ENCODE results near the gene GPD1. TPM values are rescaled to one million over a fixed set of nuclear protein-coding genes. Genes with fewer than 3 reads are reported as not detected.

Gene GPD1
- total RNA-seq, 1 donor: 0.36 TPM

GRCh38 chr12:50065726-50066310, 38.0 kb upstream of the GPD1 start:
- DNase-seq (ENCODE audit: low read depth): no peak
- no peak overlapping the region for H3K4me3 ChIP-seq (ENCODE audit: low read depth, low read length)
- TF ChIP-seq CTCF (IDR thresholded peaks at IDR 0.05; ENCODE audit: insufficient read depth, low read length): no peak

- no peak for TF ChIP-seq CTCF (IDR thresholded peaks at IDR 0.05; ENCODE audit: insufficient read depth, low read length)
- no peak overlapping the region for H3K4me3 ChIP-seq (ENCODE audit: low read depth, low read length)
- peak; percentile 61 for DNase-seq (ENCODE audit: low read depth)
Measured at GRCh38 chr12:50066402-50066801, 37.4 kb upstream of the GPD1 start.

GRCh38 chr12:50069069-50069468, 34.7 kb upstream of the GPD1 start:
- TF ChIP-seq CTCF (IDR thresholded peaks at IDR 0.05; ENCODE audit: insufficient read depth, low read length): no peak
- no peak for DNase-seq (ENCODE audit: low read depth)
- no peak overlapping the region for H3K4me3 ChIP-seq (ENCODE audit: low read depth, low read length)

- no peak overlapping the region for H3K4me3 ChIP-seq (ENCODE audit: low read depth, low read length)
- no peak for TF ChIP-seq CTCF (IDR thresholded peaks at IDR 0.05; ENCODE audit: insufficient read depth, low read length)
- DNase-seq (ENCODE audit: low read depth): no peak
Measured at GRCh38 chr12:50069539-50069938, 34.3 kb upstream of the GPD1 start.

GRCh38 chr12:50070314-50071060, 33.3 kb upstream of the GPD1 start:
- DNase-seq (ENCODE audit: low read depth): peak; percentile 93
- H3K4me3 ChIP-seq (ENCODE audit: low read depth, low read length): no peak overlapping the region
- TF ChIP-seq CTCF (IDR thresholded peaks at IDR 0.05; ENCODE audit: insufficient read depth, low read length): peak; percentile 97

GRCh38 chr12:50072198-50072907, 31.5 kb upstream of the GPD1 start:
- DNase-seq (ENCODE audit: low read depth): no peak
- TF ChIP-seq CTCF (IDR thresholded peaks at IDR 0.05; ENCODE audit: insufficient read depth, low read length): no peak
- no peak overlapping the region for H3K4me3 ChIP-seq (ENCODE audit: low read depth, low read length)

Measured in fibroblast of the aortic adventitia (primary cell).